HCT116 (cell line): ENCODE measurements around the gene FALEC. TPM values are rescaled to one million over a fixed set of nuclear protein-coding genes. Genes with fewer than 3 reads are reported as not detected.

Source experiments
- ATAC-seq: fragments of 200-7000 bp; cut with Tn5 transposase; 2 replicates; pipeline ENCODE4 v1.9.1; 2020; ENCODE audit warnings: mild to moderate bottlenecking, moderate library complexity
- BruUV-seq: library from RNA; stranded (reverse); fragments of 400-500 nt; replicated peaks from 2 replicates; lab custom pipeline; 2021; lab: Mats Ljungman, UMichigan
- CTCF ChIA-PET: fragments of 300-600 bp; sonication (Branson Sonifier 250); formaldehyde crosslinking; loops from one replicate; lab custom pipeline; 2021; ENCODE audit warnings: antibody characterized with exemption; lab: Charles Lee
- POLR2A ChIA-PET: fragments of 300-600, 350-600 bp; sonication (Branson Sonifier 250); formaldehyde crosslinking; loops from one replicate; lab custom pipeline; 2021; ENCODE audit warnings: antibody characterized with exemption; lab: Charles Lee
- RAD21 ChIA-PET, 2 experiments: fragments of 300-600 bp; sonication (Branson Sonifier 250); formaldehyde crosslinking; loops; one replicate each; lab custom pipeline; 2023; ENCODE audit warnings: low total read pairs in 2 of 2; ENCODE audit not compliant: uncharacterized antibody in 2 of 2, unreplicated experiment in 2 of 2, low non-redundant PET in 1 of 2; lab: Charles Lee
- DNase-seq: peaks from one replicate; pipeline ENCODE4 v3.0.0-alpha.2; 2010; ENCODE audit warnings: low read depth, low spot score
- H2AFZ ChIP-seq: fragments of 200-600 bp; shearing (Covaris generic), sonication (generic); 2 replicates; pipeline ENCODE4 v1.6.1; 2017; ENCODE audit warnings: low read depth, mixed run types, mixed read lengths, antibody characterized with exemption, low read length; ENCODE audit not compliant: poor library complexity, severe bottlenecking
- H3K27ac ChIP-seq: 2 replicates; pipeline ENCODE4 v1.5.1; 2012; ENCODE audit warnings: low read depth, low read length
- H3K27me3 ChIP-seq: fragments of 200-600 bp; sonication (generic); 2 replicates; pipeline ENCODE4 v1.6.1; 2016; ENCODE audit warnings: mixed run types, low read length, mixed read lengths; ENCODE audit not compliant: insufficient read depth
- H3K36me3 ChIP-seq, 2 experiments: fragments of 200-500 bp in 1 of 2; fragments of 200-600 bp in 1 of 2; sonication (Bioruptor generic) in 1 of 2; sonication (generic) in 1 of 2; 2 replicates each; pipeline versions ENCODE4 v1.5.1 to v1.6.1; 2014 to 2016; ENCODE audit warnings: low read length in 2 of 2, inconsistent platforms in 1 of 2, mixed read lengths in 1 of 2, mixed run types in 1 of 2; ENCODE audit not compliant: insufficient read depth in 2 of 2, control insufficient read depth in 1 of 2
- H3K4me1 ChIP-seq, 2 experiments: fragments of 200-600 bp in 1 of 2; sonication (generic) in 1 of 2; 2 replicates each; pipeline versions ENCODE4 v1.5.1 to v1.6.1; 2012 to 2017; ENCODE audit warnings: low read length in 2 of 2, inconsistent platforms in 1 of 2, mild to moderate bottlenecking in 1 of 2, mixed read lengths in 1 of 2, mixed run types in 1 of 2, moderate library complexity in 1 of 2; ENCODE audit not compliant: insufficient read depth in 2 of 2, control insufficient read depth in 1 of 2
- H3K4me2 ChIP-seq: fragments of 200-600 bp; sonication (generic); 2 replicates; pipeline ENCODE4 v1.6.1; 2017; ENCODE audit warnings: mixed run types, low read length, mixed read lengths
- H3K4me3 ChIP-seq, 2 experiments: fragments of 200-600 bp in 1 of 2; sonication (generic) in 1 of 2; replicated peaks in 1 of 2; 2 replicates each; pipeline ENCODE4 v1.5.1; 2011 to 2016; ENCODE audit warnings: low read length in 2 of 2, control low read depth in 1 of 2, low read depth in 1 of 2, mild to moderate bottlenecking in 1 of 2, mixed read lengths in 1 of 2, mixed run types in 1 of 2
- H3K79me2 ChIP-seq: fragments of 200-600 bp; sonication (generic); 2 replicates; pipeline ENCODE4 v1.6.1; 2017; ENCODE audit warnings: mild to moderate bottlenecking, mixed run types, low read length, moderate library complexity, mixed read lengths; ENCODE audit not compliant: insufficient read depth
- H3K9ac ChIP-seq: fragments of 200-600 bp; sonication (generic); 2 replicates; pipeline ENCODE4 v1.6.1; 2016; ENCODE audit warnings: low read length, mixed read lengths
- H3K9me2 ChIP-seq: fragments of 200-600 bp; sonication (generic), shearing (Covaris generic); 2 replicates; pipeline ENCODE4 v1.6.1; 2017; ENCODE audit warnings: mixed run types, mild to moderate bottlenecking, moderate library complexity; ENCODE audit not compliant: insufficient read depth
- H3K9me3 ChIP-seq, 2 experiments: fragments of 200-500 bp in 1 of 2; fragments of 200-600 bp in 1 of 2; sonication (Bioruptor generic) in 1 of 2; sonication (generic) in 1 of 2; 2 replicates each; pipeline ENCODE4 v1.6.1; 2014 to 2017; ENCODE audit warnings: low read length in 2 of 2, mixed read lengths in 2 of 2, inconsistent platforms in 1 of 2, low read depth in 1 of 2, mild to moderate bottlenecking in 1 of 2, mixed run types in 1 of 2, moderate library complexity in 1 of 2; ENCODE audit not compliant: control insufficient read depth in 1 of 2, insufficient read depth in 1 of 2
- H4K20me1 ChIP-seq: fragments of 200-600 bp; sonication (generic), shearing (Covaris generic); 2 replicates; pipeline ENCODE4 v1.6.1; 2017; ENCODE audit warnings: mixed run types, mild to moderate bottlenecking, moderate library complexity; ENCODE audit not compliant: insufficient read depth
- CBX3 ChIP-seq: IDR thresholded peaks from 2 replicates; pipeline ENCODE4 v1.6.1; 2012; ENCODE audit warnings: low read depth
- CEBPB ChIP-seq: IDR thresholded peaks from 2 replicates; pipeline ENCODE4 v1.6.1; 2012; ENCODE audit warnings: low read depth
- EGR1 ChIP-seq: IDR thresholded peaks from 2 replicates; pipeline ENCODE4 v1.6.1; 2012; ENCODE audit warnings: low read depth
- ELF1 ChIP-seq: IDR thresholded peaks from 2 replicates; pipeline ENCODE4 v1.6.1; 2012; ENCODE audit warnings: low read depth, borderline replicate concordance
- EZH2phosphoT487 ChIP-seq: fragments of 200-600 bp; IDR thresholded peaks from 2 replicates; pipeline ENCODE4 v1.6.1; 2018; ENCODE audit warnings: antibody characterized with exemption, borderline replicate concordance
- FOSL1 ChIP-seq: IDR thresholded peaks from 2 replicates; pipeline ENCODE4 v1.6.1; 2012; ENCODE audit warnings: low read depth
- JUND ChIP-seq: IDR thresholded peaks from 2 replicates; pipeline ENCODE4 v1.6.1; 2012
- POLR2AphosphoS5 ChIP-seq: IDR thresholded peaks from 2 replicates; pipeline ENCODE4 v1.6.1; 2011; ENCODE audit warnings: mild to moderate bottlenecking, low read depth, low read length, moderate library complexity
- RAD21 ChIP-seq: IDR thresholded peaks from 2 replicates; pipeline ENCODE4 v1.6.1; 2012; ENCODE audit warnings: low read depth, mild to moderate bottlenecking
- SP1 ChIP-seq: IDR thresholded peaks from 2 replicates; pipeline ENCODE4 v1.6.1; 2012; ENCODE audit warnings: low read depth
- TCF7L2 ChIP-seq: IDR thresholded peaks from 2 replicates; pipeline ENCODE4 v1.7.0; 2011; ENCODE audit warnings: borderline replicate concordance, inconsistent platforms; ENCODE audit not compliant: insufficient read depth, insufficient read length; ENCODE audit errors: extremely low read depth
- ZFX ChIP-seq: fragments of 450-650 bp; IDR thresholded peaks from 2 replicates; pipeline ENCODE4 v1.6.1; 2017
- intact Hi-C: fragments of 100-400 bp; cut with micrococcal nuclease; formaldehyde crosslinking; loops from 2 replicates; pipeline ENCODE4 v1.10.0; 2022
- total RNA-seq: library from RNA; stranded (reverse); gene quantifications from one replicate; pipeline ENCODE4 v1.2.1, GENCODE V29; 2021; ENCODE audit not compliant: unreplicated experiment
- TF ChIP-seq, protein P1 (sequence below), 3 experiments: fragments of 200-600 bp in 1 of 3; sonication (generic) in 1 of 3; IDR thresholded peaks in 2 of 3; conservative IDR thresholded peaks in 1 of 3; 2 replicates each; pipeline ENCODE4 v1.5.1; 2012 to 2017; ENCODE audit warnings: low read depth in 2 of 3, low read length in 2 of 3, antibody characterized with exemption in 1 of 3, borderline replicate concordance in 1 of 3, control low read depth in 1 of 3, mild to moderate bottlenecking in 1 of 3, mixed read lengths in 1 of 3, mixed run types in 1 of 3, moderate library complexity in 1 of 3; ENCODE audit not compliant: insufficient read depth in 1 of 3
- TF ChIP-seq, protein P2 (sequence below): IDR thresholded peaks from 2 replicates; pipeline ENCODE4 v1.6.1; 2012; ENCODE audit warnings: low read depth
- TF ChIP-seq, protein P3 (sequence below): IDR thresholded peaks from 2 replicates; pipeline ENCODE4 v1.6.1; 2011; ENCODE audit warnings: mild to moderate bottlenecking, low read length, moderate library complexity; ENCODE audit not compliant: insufficient replicate concordance; ENCODE audit errors: extremely low read depth
- TF ChIP-seq, protein P4 (sequence below): IDR thresholded peaks from 2 replicates; pipeline ENCODE4 v1.6.1; 2012

FALEC gene
- total RNA-seq, 1 experiment from 2014 or later = 0.59 TPM

DNA sequence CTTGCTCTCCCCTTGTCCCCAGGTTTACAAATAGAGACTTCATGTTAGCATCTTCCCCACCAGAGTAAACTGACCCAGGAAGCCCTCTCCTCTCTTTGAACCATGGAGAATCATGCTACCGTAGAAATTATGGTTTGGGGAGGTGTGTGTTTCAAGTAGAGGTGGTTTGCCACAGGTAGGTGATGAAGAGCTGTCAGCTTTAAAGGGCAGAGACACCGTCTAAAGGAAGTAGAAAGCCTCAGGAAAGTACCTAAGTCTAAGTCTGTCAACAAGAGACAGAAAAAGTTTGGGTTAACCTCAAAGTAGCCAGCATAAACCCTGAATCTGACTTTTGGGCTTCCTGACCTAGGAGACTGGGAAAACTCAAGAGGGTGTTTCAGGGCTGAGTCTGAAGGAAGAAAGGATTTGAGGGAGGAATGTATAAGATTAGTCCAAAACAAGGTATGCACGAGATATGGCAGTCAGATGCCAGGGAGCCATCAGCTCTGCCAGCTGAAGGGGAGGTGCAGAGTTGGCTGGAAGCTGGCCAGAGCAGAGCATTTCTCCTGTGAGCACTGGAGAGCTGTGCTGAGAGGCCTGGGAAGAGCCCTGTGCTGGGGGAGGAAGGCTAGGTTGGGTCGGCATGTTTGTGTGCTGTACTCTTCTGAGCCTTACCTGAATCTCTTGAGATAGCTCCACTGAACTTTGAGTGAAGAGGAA is 47.9 kb downstream of the FALEC start:
- no TSS peak for BruUV-seq
- no peaks in the 10 kb centered on the region for H3K27me3 ChIP-seq
- peak overlapping the region; percentile 99 for H3K4me2 ChIP-seq
- ChIA-PET CTCF (interaction anchor here (1.3 to 3.4 kb wide), 3 partner anchors 57 to 433 kb away, joined by 3 to 15 read pairs (median 5); no protein-coding TSS in a partner anchor), RAD21 (no interaction called here)
- H2AFZ ChIP-seq = no peak overlapping the region
- peaks cover 26% of the 10 kb centered on the region for H3K79me2 ChIP-seq
- H3K4me1 ChIP-seq = peaks cover 53 to 68% of the 10 kb centered on the region in 2 experiments
- no peaks in the 10 kb centered on the region for H3K36me3 ChIP-seq
- ATAC-seq = no peak
- no peaks in the 10 kb centered on the region for H3K9me2 ChIP-seq
- no peak overlapping the region for H3K4me3 ChIP-seq
- DNase-seq = no peak
- no peaks in the 10 kb centered on the region for H3K9me3 ChIP-seq
- no peaks in the 10 kb centered on the region for H4K20me1 ChIP-seq
- H3K9ac ChIP-seq = peak overlapping the region; percentile 5; the same call in 1 of the 2 replicates
- no peak for TF ChIP-seq RAD21
- no peak; the same call in 1 of the 2 replicates for TF ChIP-seq POLR2AphosphoS5
- TF ChIP-seq EGR1 = no peak
- no peak for TF ChIP-seq SP1
- TF ChIP-seq, protein P1, sequence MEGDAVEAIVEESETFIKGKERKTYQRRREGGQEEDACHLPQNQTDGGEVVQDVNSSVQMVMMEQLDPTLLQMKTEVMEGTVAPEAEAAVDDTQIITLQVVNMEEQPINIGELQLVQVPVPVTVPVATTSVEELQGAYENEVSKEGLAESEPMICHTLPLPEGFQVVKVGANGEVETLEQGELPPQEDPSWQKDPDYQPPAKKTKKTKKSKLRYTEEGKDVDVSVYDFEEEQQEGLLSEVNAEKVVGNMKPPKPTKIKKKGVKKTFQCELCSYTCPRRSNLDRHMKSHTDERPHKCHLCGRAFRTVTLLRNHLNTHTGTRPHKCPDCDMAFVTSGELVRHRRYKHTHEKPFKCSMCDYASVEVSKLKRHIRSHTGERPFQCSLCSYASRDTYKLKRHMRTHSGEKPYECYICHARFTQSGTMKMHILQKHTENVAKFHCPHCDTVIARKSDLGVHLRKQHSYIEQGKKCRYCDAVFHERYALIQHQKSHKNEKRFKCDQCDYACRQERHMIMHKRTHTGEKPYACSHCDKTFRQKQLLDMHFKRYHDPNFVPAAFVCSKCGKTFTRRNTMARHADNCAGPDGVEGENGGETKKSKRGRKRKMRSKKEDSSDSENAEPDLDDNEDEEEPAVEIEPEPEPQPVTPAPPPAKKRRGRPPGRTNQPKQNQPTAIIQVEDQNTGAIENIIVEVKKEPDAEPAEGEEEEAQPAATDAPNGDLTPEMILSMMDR (IDR thresholded peaks at IDR 0.05 in 2 of 3, conservative IDR thresholded peaks at IDR 0.05 in 1 of 3; ENCODE audit: borderline replicate concordance in 1 of 3, insufficient read depth in 1 of 3, low read depth in 2 of 3, low read length in 2 of 3) = no peak
- TF ChIP-seq, protein P2, sequence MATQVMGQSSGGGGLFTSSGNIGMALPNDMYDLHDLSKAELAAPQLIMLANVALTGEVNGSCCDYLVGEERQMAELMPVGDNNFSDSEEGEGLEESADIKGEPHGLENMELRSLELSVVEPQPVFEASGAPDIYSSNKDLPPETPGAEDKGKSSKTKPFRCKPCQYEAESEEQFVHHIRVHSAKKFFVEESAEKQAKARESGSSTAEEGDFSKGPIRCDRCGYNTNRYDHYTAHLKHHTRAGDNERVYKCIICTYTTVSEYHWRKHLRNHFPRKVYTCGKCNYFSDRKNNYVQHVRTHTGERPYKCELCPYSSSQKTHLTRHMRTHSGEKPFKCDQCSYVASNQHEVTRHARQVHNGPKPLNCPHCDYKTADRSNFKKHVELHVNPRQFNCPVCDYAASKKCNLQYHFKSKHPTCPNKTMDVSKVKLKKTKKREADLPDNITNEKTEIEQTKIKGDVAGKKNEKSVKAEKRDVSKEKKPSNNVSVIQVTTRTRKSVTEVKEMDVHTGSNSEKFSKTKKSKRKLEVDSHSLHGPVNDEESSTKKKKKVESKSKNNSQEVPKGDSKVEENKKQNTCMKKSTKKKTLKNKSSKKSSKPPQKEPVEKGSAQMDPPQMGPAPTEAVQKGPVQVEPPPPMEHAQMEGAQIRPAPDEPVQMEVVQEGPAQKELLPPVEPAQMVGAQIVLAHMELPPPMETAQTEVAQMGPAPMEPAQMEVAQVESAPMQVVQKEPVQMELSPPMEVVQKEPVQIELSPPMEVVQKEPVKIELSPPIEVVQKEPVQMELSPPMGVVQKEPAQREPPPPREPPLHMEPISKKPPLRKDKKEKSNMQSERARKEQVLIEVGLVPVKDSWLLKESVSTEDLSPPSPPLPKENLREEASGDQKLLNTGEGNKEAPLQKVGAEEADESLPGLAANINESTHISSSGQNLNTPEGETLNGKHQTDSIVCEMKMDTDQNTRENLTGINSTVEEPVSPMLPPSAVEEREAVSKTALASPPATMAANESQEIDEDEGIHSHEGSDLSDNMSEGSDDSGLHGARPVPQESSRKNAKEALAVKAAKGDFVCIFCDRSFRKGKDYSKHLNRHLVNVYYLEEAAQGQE = no peak
- TF ChIP-seq, protein P3, sequence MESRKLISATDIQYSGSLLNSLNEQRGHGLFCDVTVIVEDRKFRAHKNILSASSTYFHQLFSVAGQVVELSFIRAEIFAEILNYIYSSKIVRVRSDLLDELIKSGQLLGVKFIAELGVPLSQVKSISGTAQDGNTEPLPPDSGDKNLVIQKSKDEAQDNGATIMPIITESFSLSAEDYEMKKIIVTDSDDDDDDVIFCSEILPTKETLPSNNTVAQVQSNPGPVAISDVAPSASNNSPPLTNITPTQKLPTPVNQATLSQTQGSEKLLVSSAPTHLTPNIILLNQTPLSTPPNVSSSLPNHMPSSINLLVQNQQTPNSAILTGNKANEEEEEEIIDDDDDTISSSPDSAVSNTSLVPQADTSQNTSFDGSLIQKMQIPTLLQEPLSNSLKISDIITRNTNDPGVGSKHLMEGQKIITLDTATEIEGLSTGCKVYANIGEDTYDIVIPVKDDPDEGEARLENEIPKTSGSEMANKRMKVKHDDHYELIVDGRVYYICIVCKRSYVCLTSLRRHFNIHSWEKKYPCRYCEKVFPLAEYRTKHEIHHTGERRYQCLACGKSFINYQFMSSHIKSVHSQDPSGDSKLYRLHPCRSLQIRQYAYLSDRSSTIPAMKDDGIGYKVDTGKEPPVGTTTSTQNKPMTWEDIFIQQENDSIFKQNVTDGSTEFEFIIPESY = no peak
- TF ChIP-seq, protein P4, sequence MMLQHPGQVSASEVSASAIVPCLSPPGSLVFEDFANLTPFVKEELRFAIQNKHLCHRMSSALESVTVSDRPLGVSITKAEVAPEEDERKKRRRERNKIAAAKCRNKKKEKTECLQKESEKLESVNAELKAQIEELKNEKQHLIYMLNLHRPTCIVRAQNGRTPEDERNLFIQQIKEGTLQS = no peak
- TF ChIP-seq FOSL1 = no peak
- TF ChIP-seq JUND = no peak
- TF ChIP-seq CBX3 = no peak
- TF ChIP-seq EZH2phosphoT487 = no peak
- TF ChIP-seq ELF1 = no peak
- TF ChIP-seq CEBPB = no peak
- no peak for TF ChIP-seq TCF7L2
- TF ChIP-seq ZFX = no peak
- TF ChIP-seq, all 23 proteins: peak for 0
- peak overlapping the region; percentile 95 for H3K27ac ChIP-seq
- intact Hi-C loops = loop anchor here (5.0 to 10.0 kb wide), 3 partner anchors 131 to 444 kb away; partner anchors contain the start of genes GOLPH3L, MINDY1 and PRUNE1
- POLR2A ChIA-PET = interaction anchor here (1.1 to 6.6 kb wide), 6 partner anchors 8 to 66 kb away, joined by 3 to 41 read pairs (median 4); partner anchors contain the start of genes ENSA and MCL1
